GM12801 (cell line): Measurements from ENCODE around the gene PCSK4.

Experiments
- CTCF ChIP-seq: IDR thresholded peaks from one replicate; pipeline ENCODE4 v1.5.1; 2011; ENCODE audit warnings: control low read depth; ENCODE audit not compliant: insufficient read length; ENCODE audit errors: extremely low read depth

Gene PCSK4

GRCh38 chr19:1495799-1496713, 5.9 kb upstream of the PCSK4 start:
- no peak for TF ChIP-seq CTCF

- TF ChIP-seq CTCF: no peak
These were observed 5.1 kb upstream of the PCSK4 start for GRCh38 chr19:1495051-1495798.

GRCh38 chr19:1494115-1494815, 4.1 kb upstream of the PCSK4 start:
- TF ChIP-seq CTCF: no peak

- no peak for TF ChIP-seq CTCF
These were observed 2.4 kb upstream of the PCSK4 start for GRCh38 chr19:1492474-1493006.

GRCh38 chr19:1491849-1492170, 1.7 kb upstream of the PCSK4 start:
- TF ChIP-seq CTCF: no peak

GRCh38 chr19:1491114-1491848, 1.1 kb upstream of the PCSK4 start, which contains the start of gene REEP6:
Gene REEP6 (plus strand): TSS chr19:1491181. CDS start chr19:1491270, 89 bp downstream.
- TF ChIP-seq CTCF: no peak
